Measurements from ENCODE around the gene PEX12. TPM values are rescaled to one million over a fixed set of nuclear protein-coding genes. Genes with fewer than 3 reads are reported as not detected.

Gene PEX12
- total RNA-seq: 1 to 10 TPM; 3.0 to 3.4 TPM

DNA sequence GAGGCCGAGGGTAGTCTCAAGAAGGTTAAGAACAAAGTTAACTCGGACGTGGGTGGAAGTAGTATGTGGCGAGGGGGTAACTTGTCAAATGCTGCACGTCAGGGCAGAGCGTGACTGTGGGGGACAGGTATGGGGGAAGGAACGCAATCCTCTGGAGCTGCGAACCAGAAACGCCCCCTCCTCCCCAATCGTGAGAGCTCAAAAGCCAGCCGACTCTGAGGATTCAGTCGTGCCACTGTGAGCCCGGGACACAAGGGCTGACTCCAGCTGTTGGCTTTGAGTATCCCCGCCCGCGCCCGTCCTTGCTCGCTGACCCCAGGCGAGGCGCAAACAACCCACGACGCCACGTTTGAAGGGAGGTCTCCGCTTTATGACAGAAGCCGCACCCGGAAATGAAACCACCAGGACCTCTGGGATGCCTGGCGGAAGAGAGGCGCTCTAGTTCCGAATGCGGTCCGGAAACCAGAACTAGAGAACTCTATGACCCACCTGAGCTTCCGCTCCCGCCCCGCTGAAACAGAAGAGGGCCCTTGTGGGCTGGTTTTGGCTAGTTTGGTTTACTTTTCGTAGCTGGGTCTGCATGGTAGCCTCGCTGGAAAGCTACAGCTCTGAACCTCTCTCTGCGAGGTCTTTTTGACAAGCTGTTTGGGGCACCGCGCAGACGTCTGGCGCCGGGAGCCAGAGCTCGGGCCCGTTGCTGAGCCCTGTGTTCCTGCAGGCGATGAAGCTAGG lies at the start of gene PEX12:
TSS of gene PEX12 (minus strand) at position 375 of the 732 bp plus-strand sequence. CDS start 550 bp downstream, outside the sequence.
- DNase-seq (peak; percentile 86 to 92 (median 90)), ATAC-seq (peak; percentile 97)
- H3K4me1 ChIP-seq: peaks cover 22% of the 10 kb centered on the region
- no peaks in the 10 kb centered on the region for H3K36me3 ChIP-seq (replicated peaks in 1 of 2; ENCODE audit: insufficient read depth in 1 of 2, low read depth in 2 of 2)
- WGBS, 2 donors: 0% methylated on average over 24 to 45 of the region's 45 CpGs
- peak within 1 kb of the TSS; percentile 39 to 63 for H3K4me3 ChIP-seq
- peak within 1 kb of the TSS; percentile 76 to 91 (median 81) for H3K27ac ChIP-seq
- no peaks in the 10 kb centered on the region for H3K27me3 ChIP-seq
- H3K9me3 ChIP-seq: no peaks in the 10 kb centered on the region
- TF ChIP-seq POLR2A (IDR thresholded peaks at IDR 0.05): peak; percentile 74 to 93 (median 90)
- TF ChIP-seq, protein P1, sequence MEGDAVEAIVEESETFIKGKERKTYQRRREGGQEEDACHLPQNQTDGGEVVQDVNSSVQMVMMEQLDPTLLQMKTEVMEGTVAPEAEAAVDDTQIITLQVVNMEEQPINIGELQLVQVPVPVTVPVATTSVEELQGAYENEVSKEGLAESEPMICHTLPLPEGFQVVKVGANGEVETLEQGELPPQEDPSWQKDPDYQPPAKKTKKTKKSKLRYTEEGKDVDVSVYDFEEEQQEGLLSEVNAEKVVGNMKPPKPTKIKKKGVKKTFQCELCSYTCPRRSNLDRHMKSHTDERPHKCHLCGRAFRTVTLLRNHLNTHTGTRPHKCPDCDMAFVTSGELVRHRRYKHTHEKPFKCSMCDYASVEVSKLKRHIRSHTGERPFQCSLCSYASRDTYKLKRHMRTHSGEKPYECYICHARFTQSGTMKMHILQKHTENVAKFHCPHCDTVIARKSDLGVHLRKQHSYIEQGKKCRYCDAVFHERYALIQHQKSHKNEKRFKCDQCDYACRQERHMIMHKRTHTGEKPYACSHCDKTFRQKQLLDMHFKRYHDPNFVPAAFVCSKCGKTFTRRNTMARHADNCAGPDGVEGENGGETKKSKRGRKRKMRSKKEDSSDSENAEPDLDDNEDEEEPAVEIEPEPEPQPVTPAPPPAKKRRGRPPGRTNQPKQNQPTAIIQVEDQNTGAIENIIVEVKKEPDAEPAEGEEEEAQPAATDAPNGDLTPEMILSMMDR (IDR thresholded peaks at IDR 0.05): peak in 2 of 7 experiments; percentile 9 to 13
- intact Hi-C loops (cut with DNase I): no loop called here

DNA sequence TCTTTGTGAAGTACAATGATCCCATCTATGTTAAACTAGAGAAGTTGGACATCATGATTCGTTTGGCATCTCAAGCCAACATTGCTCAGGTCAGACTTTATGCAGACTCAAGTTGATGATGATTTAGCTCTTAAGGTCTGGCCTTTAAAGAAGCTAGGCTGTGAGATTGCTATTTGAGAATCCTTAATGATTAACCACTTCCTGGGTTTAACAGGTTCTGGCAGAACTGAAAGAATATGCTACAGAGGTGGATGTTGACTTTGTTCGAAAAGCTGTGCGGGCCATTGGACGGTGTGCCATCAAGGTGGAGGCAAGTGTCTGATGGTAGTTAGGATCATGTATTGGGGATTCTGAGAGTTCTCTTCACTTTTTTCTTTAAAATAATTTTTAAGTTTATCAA lies 49.0 kb upstream of the PEX12 start:
- intact Hi-C loops (cut with DNase I): no loop called here
- H3K27ac ChIP-seq: no peak overlapping the region
- no peak for TF ChIP-seq POLR2A (IDR thresholded peaks at IDR 0.05)
- TF ChIP-seq, protein P1 (IDR thresholded peaks at IDR 0.05): no peak
- no peaks in the 10 kb centered on the region for H3K27me3 ChIP-seq
- no peaks in the 10 kb centered on the region for H3K9me3 ChIP-seq
- ATAC-seq: peak; percentile 24
- WGBS, 2 donors: 58 to 70% methylated on average over 4 of the region's 4 CpGs
- H3K4me3 ChIP-seq: no peak overlapping the region
- DNase-seq: no peak
- H3K4me1 ChIP-seq: no peaks in the 10 kb centered on the region
- H3K36me3 ChIP-seq (replicated peaks in 1 of 2; ENCODE audit: insufficient read depth in 1 of 2, low read depth in 2 of 2): peaks cover 0 to 7% of the 10 kb centered on the region in 2 donors

DNA sequence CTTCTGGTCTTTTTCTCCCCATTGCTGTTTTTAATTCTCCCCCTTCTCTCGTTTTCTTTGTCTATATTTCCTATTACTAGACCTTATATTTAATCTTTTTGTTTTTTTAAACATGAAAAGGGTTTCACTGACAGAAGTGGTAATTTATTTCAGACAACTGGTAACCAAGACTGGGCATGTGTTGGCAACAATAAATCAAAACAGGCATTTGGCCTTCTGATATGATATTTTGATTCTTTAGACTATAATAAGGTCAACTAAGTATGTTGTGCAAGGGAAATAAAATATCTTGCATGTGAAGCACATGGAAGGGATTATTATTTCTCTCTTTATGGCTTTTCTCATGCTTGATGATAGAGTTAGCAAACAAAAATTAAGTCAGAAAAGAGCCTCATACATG lies 43.4 kb upstream of the PEX12 start:
- Histone ChIP-seq H3K27ac (no peak overlapping the region), H3K27me3 (no peaks in the 10 kb centered on the region), H3K9me3 (no peaks in the 10 kb centered on the region), H3K4me1 (peaks cover 11% of the 10 kb centered on the region), H3K36me3 (replicated peaks in 1 of 2; ENCODE audit: insufficient read depth in 1 of 2, low read depth in 2 of 2) (peaks cover 0 to 6% of the 10 kb centered on the region in 2 donors), H3K4me3 (no peak overlapping the region)
- intact Hi-C loops (cut with DNase I): no loop called here
- no peak for DNase-seq
- WGBS, 2 donors: 43 to 52% methylated on average over 1 of the region's 1 CpG
- ATAC-seq: no peak
- TF ChIP-seq, protein P1 (IDR thresholded peaks at IDR 0.05): no peak
- TF ChIP-seq POLR2A (IDR thresholded peaks at IDR 0.05): no peak

DNA sequence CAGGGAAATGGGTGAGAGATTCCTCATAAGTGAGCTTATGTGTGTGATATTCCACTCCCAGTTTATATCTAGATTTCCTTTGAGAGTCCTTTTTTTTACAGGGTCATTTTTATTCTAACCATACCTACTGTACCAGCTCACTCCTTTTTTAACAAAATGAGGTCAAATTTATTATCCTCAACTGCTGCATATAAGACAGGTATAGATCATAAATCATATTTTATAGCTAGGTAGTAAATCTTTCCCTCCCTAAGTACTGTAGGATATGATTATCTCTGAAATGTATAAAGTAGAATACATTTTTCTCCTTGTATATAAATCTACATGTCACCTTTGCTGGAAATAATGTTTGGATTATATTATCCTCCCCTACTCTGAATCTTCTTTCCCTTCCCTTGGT lies 40.3 kb upstream of the PEX12 start:
- H3K4me3 ChIP-seq: no peak overlapping the region
- TF ChIP-seq, protein P1 (IDR thresholded peaks at IDR 0.05): no peak
- no peak for TF ChIP-seq POLR2A (IDR thresholded peaks at IDR 0.05)
- DNase-seq: no peak
- ATAC-seq: no peak
- H3K9me3 ChIP-seq: no peaks in the 10 kb centered on the region
- intact Hi-C loops (cut with DNase I): no loop called here
- H3K27me3 ChIP-seq: no peaks in the 10 kb centered on the region
- no peaks in the 10 kb centered on the region for H3K36me3 ChIP-seq (replicated peaks in 1 of 2; ENCODE audit: insufficient read depth in 1 of 2, low read depth in 2 of 2)
- no peak overlapping the region for H3K27ac ChIP-seq
- H3K4me1 ChIP-seq: peaks cover 11% of the 10 kb centered on the region

DNA sequence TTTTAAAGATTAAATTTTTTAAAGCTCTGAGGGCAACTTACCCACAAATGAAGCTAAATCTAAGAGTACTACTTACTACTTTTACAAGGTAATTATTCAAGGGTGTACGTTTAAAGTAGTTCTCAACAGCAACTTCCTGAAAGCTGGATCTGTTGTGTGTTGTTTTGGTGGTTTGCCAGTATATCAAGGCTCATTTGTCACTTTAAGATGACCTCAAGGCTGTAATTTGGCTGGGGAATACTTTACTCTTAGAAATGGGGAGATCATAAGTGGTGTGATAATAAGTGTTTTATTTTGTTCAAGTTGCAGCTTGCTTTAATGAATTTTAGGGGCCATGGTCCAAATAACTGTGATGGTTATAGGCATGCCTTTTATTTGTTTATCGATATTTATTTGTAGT lies 39.1 kb upstream of the PEX12 start:
- no peak for ATAC-seq
- Histone ChIP-seq H3K36me3 (replicated peaks in 1 of 2; ENCODE audit: insufficient read depth in 1 of 2, low read depth in 2 of 2) (no peaks in the 10 kb centered on the region), H3K27ac (no peak overlapping the region), H3K4me3 (no peak overlapping the region), H3K4me1 (peaks cover 11% of the 10 kb centered on the region), H3K9me3 (no peaks in the 10 kb centered on the region), H3K27me3 (no peaks in the 10 kb centered on the region)
- intact Hi-C loops (cut with DNase I): no loop called here
- DNase-seq: no peak
- 56 to 60% methylated on average over 2 of the region's 2 CpGs for WGBS, 2 donors
- no peak for TF ChIP-seq POLR2A (IDR thresholded peaks at IDR 0.05)
- TF ChIP-seq, protein P1 (IDR thresholded peaks at IDR 0.05): no peak

Measured in body of pancreas (tissue), 4 donors.